ENCODE measurements around the gene ENOPH1. TPM values are rescaled to one million over a fixed set of nuclear protein-coding genes. Genes with fewer than 3 reads are reported as not detected.

The ENOPH1 gene
- total and polyA plus RNA-seq, 3 experiments from 2014 or later = 42.4 to 60.7 (median 58.3) TPM

DNA sequence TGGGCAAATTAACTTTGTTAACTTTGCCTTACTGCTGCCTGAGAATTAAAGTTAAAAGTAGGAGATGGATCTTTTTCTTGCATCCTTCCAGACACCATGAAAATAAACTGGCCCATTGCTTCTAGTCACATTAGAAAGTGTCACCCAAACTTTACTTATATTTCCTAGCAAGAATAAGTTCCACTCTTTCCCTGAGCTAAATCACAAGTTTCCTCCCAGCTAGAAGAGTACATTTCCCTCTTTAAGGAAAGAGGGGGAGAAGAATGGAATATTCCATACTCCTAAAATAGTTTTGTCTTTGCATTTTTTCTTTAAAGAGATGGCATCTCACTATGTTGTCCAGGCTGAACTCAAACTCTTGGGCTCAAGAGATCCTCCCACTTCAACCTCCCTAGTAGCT is 77.6 kb downstream of the ENOPH1 start:
- no peaks in the 10 kb centered on the region for H3K27me3 ChIP-seq (ENCODE audit: insufficient read depth, low read length, poor library complexity, severe bottlenecking)
- POLR2A ChIA-PET = no interaction called here

DNA sequence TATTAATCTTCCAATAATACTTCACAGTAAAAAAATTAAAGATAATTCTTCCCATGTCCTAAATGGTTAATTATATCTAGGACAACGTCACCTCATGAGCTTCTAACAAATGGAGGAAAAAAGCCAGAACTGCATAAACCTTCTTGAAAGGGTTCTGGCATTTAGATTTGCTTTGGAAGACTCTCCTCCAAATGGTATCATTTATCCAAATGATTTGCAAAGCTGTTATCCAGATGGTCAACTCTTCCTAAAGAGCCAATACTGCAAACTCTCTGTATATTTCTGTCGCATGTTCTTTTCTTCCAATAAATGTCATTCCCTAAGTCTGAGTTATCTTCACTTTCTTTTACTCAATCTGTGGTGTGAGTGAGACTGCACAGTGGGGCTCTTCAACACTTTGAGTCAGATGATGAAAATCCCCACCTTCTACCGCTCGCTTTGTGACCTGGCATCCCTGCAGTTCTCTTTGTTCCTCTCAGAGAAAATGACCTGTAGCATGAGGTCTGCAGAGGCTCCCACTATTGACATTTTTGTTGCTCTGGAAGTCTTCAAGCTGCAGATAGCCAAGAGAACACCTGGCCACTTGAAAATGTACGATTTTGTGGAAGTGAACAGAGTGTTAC is 78.5 kb downstream of the ENOPH1 start:
- POLR2A ChIA-PET = no interaction called here
- Mint-ChIP-seq H3K9me3 (no peaks in the 10 kb centered on the region), H3K27me3 (peaks cover 5 to 33% of the 10 kb centered on the region in 2 donors), H3K27ac (no peak overlapping the region), H3K4me1 (no peaks in the 10 kb centered on the region), H3K36me3 (no peaks in the 10 kb centered on the region), H3K4me3 (no peak overlapping the region)
- H3K9me3 ChIP-seq (ENCODE audit: low read length) = no peaks in the 10 kb centered on the region
- DNase-seq = no peak
- H3K36me3 ChIP-seq (ENCODE audit: insufficient read depth, low read length) = no peaks in the 10 kb centered on the region
- H3K27ac ChIP-seq (ENCODE audit: low read depth, low read length) = no peak overlapping the region
- CTCF ChIA-PET = no interaction called here
- no peaks in the 10 kb centered on the region for H3K4me1 ChIP-seq (ENCODE audit: insufficient read depth, low read length)
- H3K4me3 ChIP-seq (ENCODE audit: low read length) = no peak overlapping the region
- H3K27me3 ChIP-seq (ENCODE audit: insufficient read depth, low read length, poor library complexity, severe bottlenecking) = no peaks in the 10 kb centered on the region

More for the DNA sequence above, 77.6 kb downstream of the ENOPH1 start:
- peaks cover 3 to 24% of the 10 kb centered on the region in 2 donors for H3K27me3 Mint-ChIP-seq
- H3K4me1 Mint-ChIP-seq = no peaks in the 10 kb centered on the region
- no peak for DNase-seq
- Histone ChIP-seq H3K4me1 (ENCODE audit: insufficient read depth, low read length) (no peaks in the 10 kb centered on the region), H3K9me3 (ENCODE audit: low read length) (no peaks in the 10 kb centered on the region), H3K27ac (ENCODE audit: low read depth, low read length) (no peak overlapping the region), H3K4me3 (ENCODE audit: low read length) (no peak overlapping the region), H3K36me3 (ENCODE audit: insufficient read depth, low read length) (no peaks in the 10 kb centered on the region)
- no peak overlapping the region for H3K4me3 Mint-ChIP-seq
- CTCF ChIA-PET = no interaction called here
- H3K9me3 Mint-ChIP-seq = no peaks in the 10 kb centered on the region
- no peaks in the 10 kb centered on the region for H3K36me3 Mint-ChIP-seq
- no peak overlapping the region for H3K27ac Mint-ChIP-seq

DNA sequence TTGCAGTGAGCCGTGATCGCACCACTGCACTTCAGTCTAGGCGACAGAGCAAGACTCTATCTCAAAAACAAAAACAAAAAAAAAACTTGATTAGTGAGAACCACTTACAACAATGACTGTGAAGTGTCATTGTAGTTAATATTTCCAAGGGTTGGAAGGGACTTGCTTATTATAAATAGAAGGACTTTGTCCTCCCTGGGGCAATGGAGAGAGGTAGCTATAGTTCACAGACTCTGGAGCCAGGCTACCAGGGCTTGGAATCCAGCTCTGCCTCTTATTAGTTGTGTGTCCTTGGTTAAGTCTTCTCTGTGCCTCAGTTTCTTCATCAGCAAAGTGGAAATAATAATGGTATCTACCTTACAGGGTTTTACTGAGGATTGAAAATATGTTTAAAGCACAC is 79.8 kb downstream of the ENOPH1 start:
- H3K27me3 ChIP-seq (ENCODE audit: insufficient read depth, low read length, poor library complexity, severe bottlenecking) = no peaks in the 10 kb centered on the region
- ChIA-PET POLR2A (no interaction called here), CTCF (no interaction called here)
- H3K4me1 Mint-ChIP-seq = no peaks in the 10 kb centered on the region
- no peak overlapping the region for H3K27ac ChIP-seq (ENCODE audit: low read depth, low read length)
- H3K27ac Mint-ChIP-seq = no peak overlapping the region
- H3K36me3 Mint-ChIP-seq = no peaks in the 10 kb centered on the region
- H3K9me3 ChIP-seq (ENCODE audit: low read length) = no peaks in the 10 kb centered on the region
- H3K4me1 ChIP-seq (ENCODE audit: insufficient read depth, low read length) = no peaks in the 10 kb centered on the region
- no peak overlapping the region for H3K4me3 ChIP-seq (ENCODE audit: low read length)
- no peak overlapping the region for H3K4me3 Mint-ChIP-seq
- H3K9me3 Mint-ChIP-seq = no peaks in the 10 kb centered on the region
- H3K27me3 Mint-ChIP-seq = peaks cover 5 to 46% of the 10 kb centered on the region in 2 donors
- H3K36me3 ChIP-seq (ENCODE audit: insufficient read depth, low read length) = no peaks in the 10 kb centered on the region
- no peak for DNase-seq

Other genes starting within 250 kb of the ENOPH1 start
- 100 to 1,000 TPM; 452 to 475 TPM for gene HNRNPD, start 56.6 kb upstream of the ENOPH1 start, total RNA-seq
- 271 TPM for gene HNRNPD, start 56.6 kb upstream of the ENOPH1 start, polyA plus RNA-seq
- 100 to 1,000 TPM; 423 to 438 TPM for gene HNRNPDL, start 128 bp upstream of the ENOPH1 start, total RNA-seq
- gene HNRNPDL, start 128 bp upstream of the ENOPH1 start, polyA plus RNA-seq = 257 TPM
- not detected for gene TMEM150C, start 131.4 kb downstream of the ENOPH1 start, total RNA-seq
- gene TMEM150C, start 131.4 kb downstream of the ENOPH1 start, polyA plus RNA-seq = 0.17 TPM